ENCODE data around the gene CA11. TPM values are rescaled to one million over a fixed set of nuclear protein-coding genes. Genes with fewer than 3 reads are reported as not detected.
"Not testable (repeated sequence)": the region's sequence is repeated elsewhere in the genome, so short reads cannot be mapped to it uniquely, and the experiment has no call there.

Gene CA11
- total and polyA plus RNA-seq, 9 donors = 6.2 to 22.1 (median 13.8) TPM

GRCh38 chr19:48660852-48661710, 15.1 kb upstream of the CA11 start:
- H3K4me1 ChIP-seq (ENCODE audit: control insufficient read depth, insufficient read depth, low read length) = peaks cover 15% of the 10 kb centered on the region
- 81% methylated on average over 28 of the region's 35 CpGs for WGBS (ENCODE audit: insufficient coverage)
- no peak overlapping the region for H3K4me3 ChIP-seq (ENCODE audit: low read length)
- DNase-seq = peak; percentile 91
- H3K27ac ChIP-seq (ENCODE audit: low read length) = peak overlapping the region; percentile 65
- no peaks in the 10 kb centered on the region for H3K9me3 ChIP-seq (replicated peaks; ENCODE audit: control insufficient read depth, low read depth, low read length)
- no peaks in the 10 kb centered on the region for H3K36me3 ChIP-seq (ENCODE audit: control insufficient read depth, insufficient read depth, low read length)
- no peaks in the 10 kb centered on the region for H3K27me3 ChIP-seq (ENCODE audit: control insufficient read depth, insufficient read depth, low read length)

- WGBS (ENCODE audit: insufficient coverage) = 25% methylated on average over 1 of the region's 5 CpGs
- H3K27me3 ChIP-seq (ENCODE audit: control insufficient read depth, insufficient read depth, low read length) = no peaks in the 10 kb centered on the region
- no peaks in the 10 kb centered on the region for H3K9me3 ChIP-seq (replicated peaks; ENCODE audit: control insufficient read depth, low read depth, low read length)
- H3K27ac ChIP-seq (ENCODE audit: low read length) = no peak overlapping the region
- peaks cover 18% of the 10 kb centered on the region for H3K4me1 ChIP-seq (ENCODE audit: control insufficient read depth, insufficient read depth, low read length)
- no peaks in the 10 kb centered on the region for H3K36me3 ChIP-seq (ENCODE audit: control insufficient read depth, insufficient read depth, low read length)
- DNase-seq = no peak
- H3K4me3 ChIP-seq (ENCODE audit: low read length) = no peak overlapping the region
Measured at GRCh38 chr19:48659768-48660167, 13.8 kb upstream of the CA11 start.

GRCh38 chr19:48658483-48658882, 12.5 kb upstream of the CA11 start:
- Histone ChIP-seq H3K4me1 (ENCODE audit: control insufficient read depth, insufficient read depth, low read length) (peaks cover 26% of the 10 kb centered on the region), H3K36me3 (ENCODE audit: control insufficient read depth, insufficient read depth, low read length) (no peaks in the 10 kb centered on the region), H3K9me3 (replicated peaks; ENCODE audit: control insufficient read depth, low read depth, low read length) (no peaks in the 10 kb centered on the region), H3K27ac (ENCODE audit: low read length) (no peak overlapping the region), H3K4me3 (ENCODE audit: low read length) (no peak overlapping the region), H3K27me3 (ENCODE audit: control insufficient read depth, insufficient read depth, low read length) (no peaks in the 10 kb centered on the region)
- WGBS (ENCODE audit: insufficient coverage) = 80% methylated on average over 1 of the region's 6 CpGs
- DNase-seq = no peak

DNA sequence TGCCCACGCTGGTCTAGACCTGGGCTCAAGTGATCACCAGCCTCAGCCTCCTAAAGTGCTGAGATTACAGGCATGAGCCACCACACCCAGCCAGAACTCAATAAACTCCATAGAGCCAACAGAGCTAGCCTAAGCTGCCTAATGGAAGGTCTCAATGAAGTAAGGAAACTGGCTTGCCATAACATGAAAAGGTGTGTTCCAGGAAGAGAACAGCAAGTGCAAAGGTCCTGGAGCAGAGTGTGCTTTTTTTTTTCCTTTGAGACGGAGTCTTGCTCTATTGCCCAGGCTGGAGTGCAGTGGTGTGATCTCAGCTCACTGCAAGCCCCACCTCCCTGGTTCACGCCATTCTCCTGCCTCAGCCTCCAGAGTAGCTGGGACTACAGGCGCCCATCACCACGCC, 11.8 kb upstream of the CA11 start:
- H3K9me3 ChIP-seq (replicated peaks; ENCODE audit: control insufficient read depth, low read depth, low read length); H3K4me3 ChIP-seq (ENCODE audit: low read length); H3K27me3 ChIP-seq (ENCODE audit: control insufficient read depth, insufficient read depth, low read length); H3K27ac ChIP-seq (ENCODE audit: low read length); H3K36me3 ChIP-seq (ENCODE audit: control insufficient read depth, insufficient read depth, low read length); DNase-seq: not testable (repeated sequence)
- 80% methylated on average over 1 of the region's 5 CpGs for WGBS (ENCODE audit: insufficient coverage)
- H3K4me1 ChIP-seq (ENCODE audit: control insufficient read depth, insufficient read depth, low read length) = peaks cover 26% of the 10 kb centered on the region

DNA sequence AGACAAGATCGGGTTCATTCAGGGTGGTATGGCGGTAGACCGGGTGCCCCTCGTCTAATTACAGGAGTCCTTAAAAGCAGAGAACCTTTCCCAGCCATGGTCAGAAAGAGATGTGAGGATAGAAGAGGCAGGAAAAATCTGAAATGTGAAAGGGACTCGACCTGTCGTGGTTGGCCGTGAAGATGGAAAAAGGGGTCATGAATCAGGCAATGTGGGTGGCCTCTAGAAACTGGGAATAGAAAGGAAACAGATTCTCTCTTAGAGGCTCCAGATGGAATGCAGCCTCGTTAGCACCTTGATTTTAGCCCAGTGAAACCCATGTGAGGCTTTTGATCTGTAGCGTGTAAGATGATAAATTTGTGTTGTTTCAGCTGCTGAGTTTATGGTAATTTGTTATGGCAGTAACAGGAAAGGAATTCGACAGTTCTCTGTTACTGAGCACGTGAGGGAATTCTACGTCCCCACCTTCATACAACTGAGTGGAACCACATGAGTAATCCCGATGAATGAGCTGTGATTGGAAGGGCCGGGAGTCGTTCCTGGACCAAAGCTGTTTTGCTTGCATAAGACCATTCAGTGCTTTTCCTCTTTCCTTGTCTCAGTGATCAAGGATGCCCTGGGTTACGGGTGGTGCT, 11.0 kb upstream of the CA11 start:
- Histone ChIP-seq H3K27ac (ENCODE audit: low read length) (peak overlapping the region; percentile 55), H3K9me3 (replicated peaks; ENCODE audit: control insufficient read depth, low read depth, low read length) (no peaks in the 10 kb centered on the region), H3K4me1 (ENCODE audit: control insufficient read depth, insufficient read depth, low read length) (peaks cover 26% of the 10 kb centered on the region), H3K36me3 (ENCODE audit: control insufficient read depth, insufficient read depth, low read length) (no peaks in the 10 kb centered on the region), H3K4me3 (ENCODE audit: low read length) (no peak overlapping the region), H3K27me3 (ENCODE audit: control insufficient read depth, insufficient read depth, low read length) (no peaks in the 10 kb centered on the region)
- WGBS (ENCODE audit: insufficient coverage) = 32% methylated on average over 11 of the region's 16 CpGs
- peak; percentile 77 for DNase-seq

GRCh38 chr19:48654299-48655059, 8.5 kb upstream of the CA11 start:
- Histone ChIP-seq H3K9me3 (replicated peaks; ENCODE audit: control insufficient read depth, low read depth, low read length) (no peaks in the 10 kb centered on the region), H3K4me1 (ENCODE audit: control insufficient read depth, insufficient read depth, low read length) (peaks cover 20% of the 10 kb centered on the region), H3K27ac (ENCODE audit: low read length) (peak overlapping the region; percentile 47), H3K4me3 (ENCODE audit: low read length) (no peak overlapping the region), H3K36me3 (ENCODE audit: control insufficient read depth, insufficient read depth, low read length) (no peaks in the 10 kb centered on the region), H3K27me3 (ENCODE audit: control insufficient read depth, insufficient read depth, low read length) (no peaks in the 10 kb centered on the region)
- WGBS (ENCODE audit: insufficient coverage) = 18% methylated on average over 6 of the region's 11 CpGs
- DNase-seq = peak; percentile 70

DNA sequence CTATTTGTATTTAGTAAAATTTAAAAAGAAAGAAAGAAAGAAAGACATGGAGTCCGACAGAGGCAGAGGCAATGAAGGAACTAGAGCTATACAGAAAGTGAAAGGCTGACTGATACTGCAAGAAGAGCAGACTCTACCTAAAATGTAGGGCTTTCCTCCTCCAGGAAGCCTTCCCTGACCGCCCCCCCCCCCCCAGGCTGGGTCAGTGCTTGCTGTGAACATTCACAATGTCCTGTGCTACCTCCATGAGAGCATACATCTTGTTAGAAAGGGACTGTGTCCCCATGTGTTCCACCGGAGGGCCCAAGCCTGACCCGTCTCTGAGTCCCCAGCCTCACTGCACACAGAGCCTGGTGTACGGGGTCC, 5.7 kb upstream of the CA11 start:
- peaks cover 30% of the 10 kb centered on the region for H3K4me1 ChIP-seq (ENCODE audit: control insufficient read depth, insufficient read depth, low read length)
- no peak for DNase-seq
- no peaks in the 10 kb centered on the region for H3K36me3 ChIP-seq (ENCODE audit: control insufficient read depth, insufficient read depth, low read length)
- no peak overlapping the region for H3K4me3 ChIP-seq (ENCODE audit: low read length)
- no peaks in the 10 kb centered on the region for H3K9me3 ChIP-seq (replicated peaks; ENCODE audit: control insufficient read depth, low read depth, low read length)
- H3K27me3 ChIP-seq (ENCODE audit: control insufficient read depth, insufficient read depth, low read length) = no peaks in the 10 kb centered on the region
- no peak overlapping the region for H3K27ac ChIP-seq (ENCODE audit: low read length)
- 79% methylated on average over 3 of the region's 5 CpGs for WGBS (ENCODE audit: insufficient coverage)

DNA sequence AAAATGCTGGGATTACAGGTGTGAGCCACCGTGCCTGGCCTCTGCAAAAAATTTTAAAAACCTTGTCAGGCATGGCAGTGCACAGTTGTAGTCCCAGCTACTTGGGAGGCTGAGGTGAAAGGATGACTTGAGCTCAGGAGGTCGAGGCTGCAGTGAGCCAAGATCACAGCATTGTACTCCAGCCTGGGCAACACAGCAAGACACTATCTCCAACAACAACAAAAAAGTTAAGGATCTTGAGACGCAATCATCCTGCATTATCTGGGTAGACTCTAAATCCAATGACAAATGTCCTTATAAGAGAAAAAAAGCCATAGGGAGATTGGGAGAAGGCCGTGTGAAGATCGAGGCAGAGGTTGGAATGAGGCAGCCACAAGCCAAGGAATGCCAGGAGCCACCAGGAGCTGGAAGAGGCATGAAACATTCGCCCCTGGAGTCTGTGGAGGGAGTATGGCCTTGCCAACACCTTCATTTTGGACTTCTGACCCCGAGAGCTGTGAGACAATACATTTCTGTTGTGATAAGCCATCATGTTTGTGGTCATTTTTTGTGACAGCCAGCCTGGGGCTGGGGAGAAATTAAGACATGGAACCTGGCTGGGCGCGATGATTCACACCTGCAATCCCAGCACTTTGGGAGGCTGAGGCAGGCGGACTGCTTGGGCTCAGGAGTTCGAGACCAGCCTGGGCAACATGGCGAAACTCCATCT, 5.1 kb upstream of the CA11 start:
- H3K4me3 ChIP-seq (ENCODE audit: low read length) = no peak overlapping the region
- no peaks in the 10 kb centered on the region for H3K9me3 ChIP-seq (replicated peaks; ENCODE audit: control insufficient read depth, low read depth, low read length)
- no peak overlapping the region for H3K27ac ChIP-seq (ENCODE audit: low read length)
- H3K27me3 ChIP-seq (ENCODE audit: control insufficient read depth, insufficient read depth, low read length) = no peaks in the 10 kb centered on the region
- peaks cover 31% of the 10 kb centered on the region for H3K4me1 ChIP-seq (ENCODE audit: control insufficient read depth, insufficient read depth, low read length)
- H3K36me3 ChIP-seq (ENCODE audit: control insufficient read depth, insufficient read depth, low read length) = no peaks in the 10 kb centered on the region
- WGBS (ENCODE audit: insufficient coverage) = 85% methylated on average over 7 of the region's 12 CpGs
- DNase-seq = no peak

DNA sequence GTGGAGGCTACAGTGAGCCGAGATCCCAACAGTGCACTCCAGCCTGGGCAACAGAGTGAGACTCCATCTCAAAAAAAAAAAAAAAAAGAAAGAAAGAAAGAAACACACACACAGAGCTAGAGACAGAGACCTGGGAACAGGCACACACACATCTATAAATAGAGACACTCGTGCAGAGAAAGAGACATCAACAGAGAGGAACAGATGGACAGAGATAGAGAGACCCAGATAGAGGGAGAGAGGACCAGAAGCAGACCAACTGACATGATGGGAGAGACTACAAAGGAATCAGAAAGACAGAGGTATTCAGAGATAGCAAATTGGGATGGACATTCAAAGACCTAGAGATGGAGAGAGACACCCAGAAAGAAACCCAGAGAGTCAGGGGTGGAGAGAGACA, 2.1 kb upstream of the CA11 start:
- Histone ChIP-seq H3K36me3 (ENCODE audit: control insufficient read depth, insufficient read depth, low read length) (no peaks in the 10 kb centered on the region), H3K27ac (ENCODE audit: low read length) (no peak overlapping the region), H3K9me3 (replicated peaks; ENCODE audit: control insufficient read depth, low read depth, low read length) (no peaks in the 10 kb centered on the region), H3K4me1 (ENCODE audit: control insufficient read depth, insufficient read depth, low read length) (peaks cover 42% of the 10 kb centered on the region), H3K4me3 (ENCODE audit: low read length) (no peak overlapping the region), H3K27me3 (ENCODE audit: control insufficient read depth, insufficient read depth, low read length) (no peaks in the 10 kb centered on the region)
- WGBS (ENCODE audit: insufficient coverage) = no CpG with 5 or more reads among the region's 2 CpGs
- no peak for DNase-seq
